GM23338 (cell line): Measurements from ENCODE around the gene BPIFB6. TPM values are rescaled to one million over a fixed set of nuclear protein-coding genes. Genes with fewer than 3 reads are reported as not detected.

Experiments used
- CREB1 ChIP-seq: fragments of 250-450 bp; sonication (Bioruptor Pico); IDR thresholded peaks from 2 replicates; pipeline ENCODE4 v1.5.0; 2020; ENCODE audit warnings: low read depth, mild to moderate bottlenecking, moderate library complexity
- CTCF ChIP-seq, 2 experiments: fragments of 200-600 bp in 1 of 2; sonication (generic) in 1 of 2; conservative IDR thresholded peaks; 2 replicates each; pipeline versions ENCODE4 v1.5.1 to v1.6.1; 2016 to 2017; ENCODE audit warnings: antibody characterized with exemption in 2 of 2, low read depth in 2 of 2, mild to moderate bottlenecking in 2 of 2, moderate library complexity in 1 of 2
- ETS1 ChIP-seq: IDR thresholded peaks from 2 replicates; pipeline ENCODE4 v1.6.1; 2016; ENCODE audit warnings: antibody characterized with exemption
- JUNB ChIP-seq: IDR thresholded peaks from one replicate; pipeline ENCODE4 v1.6.1; 2016; ENCODE audit warnings: antibody characterized with exemption; ENCODE audit not compliant: unreplicated experiment
- POLR2AphosphoS5 ChIP-seq: IDR thresholded peaks from 2 replicates; pipeline ENCODE4 v1.6.1; 2016; ENCODE audit warnings: antibody characterized with exemption, low read depth
- REST ChIP-seq: IDR thresholded peaks from one replicate; pipeline ENCODE4 v1.6.1; 2018; ENCODE audit warnings: antibody characterized with exemption; ENCODE audit not compliant: unreplicated experiment
- STAT1 ChIP-seq: IDR thresholded peaks from one replicate; pipeline ENCODE4 v1.6.1; 2016; ENCODE audit warnings: antibody characterized with exemption; ENCODE audit not compliant: unreplicated experiment
- ZNF462 ChIP-seq: fragments of 250-450 bp; sonication (Bioruptor Pico); IDR thresholded peaks from 2 replicates; pipeline ENCODE4 v1.5.0; 2020; ENCODE audit warnings: mild to moderate bottlenecking, moderate library complexity
- polyA plus RNA-seq: library from polyadenylated mRNA; unstranded; fragments of >200 nt; fragmentation: Nextera tagmentation; extraction: Ambion mirVana; gene quantifications from 2 replicates; pipeline ENCODE4 v1.2.1, GENCODE V29; 2016
- total RNA-seq: library from RNA; depleted of rRNA; stranded (reverse); fragments of >200 nt; shearing (Covaris generic); gene quantifications from 2 replicates; pipeline ENCODE4 v1.2.3, GENCODE V29; 2014

Gene BPIFB6
- total and polyA plus RNA-seq, 2 experiments from 2014 or later: not detected

- TF ChIP-seq ZNF462 (CRISPR knock-in tag) (no peak), ETS1 (no peak), POLR2AphosphoS5 (no peak), STAT1 (no peak), JUNB (no peak), REST (no peak), CREB1 (CRISPR knock-in tag) (no peak), CTCF (conservative IDR thresholded peaks at IDR 0.05; ENCODE audit: low read depth in 2 of 2) (no peak)
Observed at GRCh38 chr20:33071198-33071597, 39.8 kb downstream of the BPIFB6 start (continued).
